HL-60 (cell line): ENCODE data around the gene CNN1.

ENCODE experiments used
- DNase-seq, 2 experiments: peaks; one replicate each; pipeline ENCODE4 v3.0.0-alpha.2; 2010 to 2020; ENCODE audit warnings: low read depth in 1 of 2, low spot score in 1 of 2
- H3K27ac ChIP-seq: fragments of 250-450 bp; sonication (Bioruptor Pico); replicated peaks from 2 replicates; pipeline ENCODE4 v1.5.1; 2020; ENCODE audit warnings: mild to moderate bottlenecking, moderate library complexity
- H3K27me3 ChIP-seq: fragments of 250-450 bp; sonication (Bioruptor Pico); 2 replicates; pipeline ENCODE4 v1.5.1; 2021; ENCODE audit warnings: mild to moderate bottlenecking, moderate library complexity; ENCODE audit not compliant: insufficient read depth, poor library complexity, severe bottlenecking
- H3K4me3 ChIP-seq: replicated peaks from 2 replicates; pipeline ENCODE4 v1.5.1; 2011; ENCODE audit warnings: mild to moderate bottlenecking, control low read depth, low read length; ENCODE audit not compliant: insufficient read depth
- GABPA ChIP-seq: IDR thresholded peaks from 2 replicates; pipeline ENCODE4 v1.6.1; 2012; ENCODE audit warnings: low read depth
- POLR2AphosphoS5 ChIP-seq: IDR thresholded peaks from 2 replicates; pipeline ENCODE4 v1.6.1; 2012; ENCODE audit warnings: low read depth
- SPI1 ChIP-seq: IDR thresholded peaks from 2 replicates; pipeline ENCODE4 v1.6.1; 2012; ENCODE audit warnings: low read depth, mild to moderate bottlenecking, borderline replicate concordance
- TF ChIP-seq, protein P1 (sequence below): IDR thresholded peaks from 2 replicates; pipeline ENCODE4 v1.6.1; 2012; ENCODE audit warnings: low read depth; ENCODE audit not compliant: insufficient replicate concordance
- TF ChIP-seq, protein P2 (sequence below): IDR thresholded peaks from one replicate; pipeline ENCODE4 v1.5.1; 2011; ENCODE audit warnings: low read length, control low read depth, inconsistent platforms; ENCODE audit not compliant: insufficient read depth

CNN1 gene

DNA sequence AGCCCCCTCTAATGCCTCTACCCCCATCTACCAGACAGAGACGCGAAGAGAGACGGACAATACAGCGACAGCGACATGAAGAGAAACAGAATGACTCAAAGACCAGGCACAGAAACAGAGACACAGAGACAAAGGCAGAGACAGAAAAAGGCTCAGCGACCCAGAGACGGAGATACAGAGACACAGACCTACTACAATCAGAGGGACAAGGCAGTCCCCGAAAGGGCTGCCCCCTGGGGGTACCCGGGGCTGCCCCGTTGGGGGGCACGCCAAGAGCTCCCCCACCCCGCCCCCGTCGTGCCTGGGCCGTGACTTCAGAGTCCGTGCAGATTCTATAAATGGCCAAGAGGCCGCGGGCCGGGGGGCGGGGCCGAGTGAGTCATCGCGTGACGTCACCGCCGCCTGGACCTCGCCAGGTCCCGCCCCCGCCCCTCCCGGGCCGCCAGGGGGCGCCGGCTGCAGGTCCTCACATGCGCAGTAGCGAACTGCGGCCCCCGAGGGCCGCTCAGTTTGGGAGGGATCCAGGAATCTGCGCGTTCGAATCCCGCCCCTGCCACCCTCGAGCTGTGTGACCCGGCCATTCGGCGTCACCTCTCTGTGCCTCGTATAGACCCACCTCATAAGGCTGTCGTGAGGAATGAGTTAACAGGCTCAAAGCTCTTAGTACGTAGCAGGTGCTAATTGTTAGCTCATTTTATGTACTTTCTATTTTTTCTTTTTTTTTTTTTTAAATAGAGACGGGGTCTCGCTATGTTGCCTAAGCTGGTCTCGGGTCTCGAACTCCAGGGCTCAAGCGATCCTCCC is 2.7 kb upstream of the CNN1 start:
- TF ChIP-seq, protein P1, sequence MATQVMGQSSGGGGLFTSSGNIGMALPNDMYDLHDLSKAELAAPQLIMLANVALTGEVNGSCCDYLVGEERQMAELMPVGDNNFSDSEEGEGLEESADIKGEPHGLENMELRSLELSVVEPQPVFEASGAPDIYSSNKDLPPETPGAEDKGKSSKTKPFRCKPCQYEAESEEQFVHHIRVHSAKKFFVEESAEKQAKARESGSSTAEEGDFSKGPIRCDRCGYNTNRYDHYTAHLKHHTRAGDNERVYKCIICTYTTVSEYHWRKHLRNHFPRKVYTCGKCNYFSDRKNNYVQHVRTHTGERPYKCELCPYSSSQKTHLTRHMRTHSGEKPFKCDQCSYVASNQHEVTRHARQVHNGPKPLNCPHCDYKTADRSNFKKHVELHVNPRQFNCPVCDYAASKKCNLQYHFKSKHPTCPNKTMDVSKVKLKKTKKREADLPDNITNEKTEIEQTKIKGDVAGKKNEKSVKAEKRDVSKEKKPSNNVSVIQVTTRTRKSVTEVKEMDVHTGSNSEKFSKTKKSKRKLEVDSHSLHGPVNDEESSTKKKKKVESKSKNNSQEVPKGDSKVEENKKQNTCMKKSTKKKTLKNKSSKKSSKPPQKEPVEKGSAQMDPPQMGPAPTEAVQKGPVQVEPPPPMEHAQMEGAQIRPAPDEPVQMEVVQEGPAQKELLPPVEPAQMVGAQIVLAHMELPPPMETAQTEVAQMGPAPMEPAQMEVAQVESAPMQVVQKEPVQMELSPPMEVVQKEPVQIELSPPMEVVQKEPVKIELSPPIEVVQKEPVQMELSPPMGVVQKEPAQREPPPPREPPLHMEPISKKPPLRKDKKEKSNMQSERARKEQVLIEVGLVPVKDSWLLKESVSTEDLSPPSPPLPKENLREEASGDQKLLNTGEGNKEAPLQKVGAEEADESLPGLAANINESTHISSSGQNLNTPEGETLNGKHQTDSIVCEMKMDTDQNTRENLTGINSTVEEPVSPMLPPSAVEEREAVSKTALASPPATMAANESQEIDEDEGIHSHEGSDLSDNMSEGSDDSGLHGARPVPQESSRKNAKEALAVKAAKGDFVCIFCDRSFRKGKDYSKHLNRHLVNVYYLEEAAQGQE: no peak
- TF ChIP-seq, protein P2, sequence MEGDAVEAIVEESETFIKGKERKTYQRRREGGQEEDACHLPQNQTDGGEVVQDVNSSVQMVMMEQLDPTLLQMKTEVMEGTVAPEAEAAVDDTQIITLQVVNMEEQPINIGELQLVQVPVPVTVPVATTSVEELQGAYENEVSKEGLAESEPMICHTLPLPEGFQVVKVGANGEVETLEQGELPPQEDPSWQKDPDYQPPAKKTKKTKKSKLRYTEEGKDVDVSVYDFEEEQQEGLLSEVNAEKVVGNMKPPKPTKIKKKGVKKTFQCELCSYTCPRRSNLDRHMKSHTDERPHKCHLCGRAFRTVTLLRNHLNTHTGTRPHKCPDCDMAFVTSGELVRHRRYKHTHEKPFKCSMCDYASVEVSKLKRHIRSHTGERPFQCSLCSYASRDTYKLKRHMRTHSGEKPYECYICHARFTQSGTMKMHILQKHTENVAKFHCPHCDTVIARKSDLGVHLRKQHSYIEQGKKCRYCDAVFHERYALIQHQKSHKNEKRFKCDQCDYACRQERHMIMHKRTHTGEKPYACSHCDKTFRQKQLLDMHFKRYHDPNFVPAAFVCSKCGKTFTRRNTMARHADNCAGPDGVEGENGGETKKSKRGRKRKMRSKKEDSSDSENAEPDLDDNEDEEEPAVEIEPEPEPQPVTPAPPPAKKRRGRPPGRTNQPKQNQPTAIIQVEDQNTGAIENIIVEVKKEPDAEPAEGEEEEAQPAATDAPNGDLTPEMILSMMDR: peak; percentile 63
- Histone ChIP-seq H3K27ac (no peak overlapping the region), H3K27me3 (peaks cover 9% of the 10 kb centered on the region), H3K4me3 (peak overlapping the region; percentile 26)
- DNase-seq: peak; percentile 61

DNA sequence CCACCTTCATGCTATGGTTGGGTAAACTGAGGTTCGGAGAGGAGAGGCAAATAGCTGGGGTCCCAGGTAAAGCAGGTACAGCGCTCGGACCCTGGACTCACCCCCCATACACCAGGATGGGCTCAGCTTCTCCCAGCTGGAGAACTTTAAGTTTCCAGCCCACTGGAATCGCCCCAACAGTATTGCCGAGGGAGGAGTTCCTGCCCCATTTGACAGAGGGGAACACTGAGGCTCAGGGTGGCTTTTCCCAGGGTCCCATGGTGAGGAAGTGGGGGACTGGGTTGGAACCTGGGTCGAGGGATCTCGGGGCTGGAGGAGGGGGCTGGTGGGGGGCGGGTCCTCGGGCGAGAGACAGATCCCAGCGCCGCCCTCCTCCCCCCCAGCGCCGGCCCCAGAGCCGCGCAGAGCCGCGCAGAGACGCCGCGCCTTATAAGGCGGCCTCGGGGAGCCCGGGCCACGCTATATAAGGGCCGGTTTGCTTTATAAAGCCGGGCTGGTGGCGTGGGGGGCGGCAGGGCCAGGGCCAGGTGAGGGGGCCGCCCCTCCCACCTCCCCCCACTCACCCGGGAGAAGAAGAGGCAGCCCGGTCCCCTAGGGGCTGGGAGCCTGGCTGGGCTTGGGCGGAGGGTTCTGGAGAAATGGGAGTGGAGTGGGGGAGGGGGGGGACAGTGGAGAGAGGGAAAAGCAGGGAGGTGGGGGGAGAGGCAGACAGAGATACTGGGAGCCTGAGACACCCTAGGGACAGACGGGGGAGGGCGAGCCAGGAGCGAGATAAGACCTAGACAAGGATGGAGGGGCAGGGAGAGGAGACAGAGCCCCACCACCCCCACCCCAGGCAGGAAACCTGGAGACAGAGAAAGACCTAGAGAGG is 1.1 kb downstream of the CNN1 start:
- H3K27me3 ChIP-seq: peaks cover 9% of the 10 kb centered on the region
- H3K4me3 ChIP-seq: no peak overlapping the region
- H3K27ac ChIP-seq: no peak overlapping the region
- DNase-seq: no peak
- TF ChIP-seq, protein P1: no peak
- TF ChIP-seq, protein P2: no peak
- TF ChIP-seq SPI1 (no peak), GABPA (no peak), POLR2AphosphoS5 (no peak)

DNA sequence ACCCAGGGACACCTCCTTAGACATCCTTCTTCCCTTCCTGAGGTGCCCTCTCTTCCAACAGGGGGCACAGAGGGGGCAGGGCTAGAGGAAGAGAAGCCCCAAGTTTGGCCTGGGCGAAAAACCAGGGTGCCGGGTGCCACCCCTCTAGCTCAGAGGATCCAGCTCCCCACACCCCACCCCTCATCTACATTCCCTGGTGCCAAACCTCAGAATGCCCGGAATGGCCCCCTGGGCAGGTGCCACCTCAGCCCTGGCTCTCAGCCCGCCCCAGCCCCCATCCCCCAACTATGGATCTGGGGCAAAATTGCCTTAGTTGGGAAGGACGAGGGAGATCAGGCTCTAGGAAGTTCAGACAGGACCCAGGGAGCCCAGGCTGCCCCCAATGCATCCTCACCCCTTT is 2.0 kb downstream of the CNN1 start:
- TF ChIP-seq, protein P1: no peak
- no peak for TF ChIP-seq GABPA
- TF ChIP-seq SPI1: no peak
- TF ChIP-seq, protein P2: no peak
- TF ChIP-seq POLR2AphosphoS5: no peak
- DNase-seq: no peak
- no peak overlapping the region for H3K4me3 ChIP-seq
- H3K27me3 ChIP-seq: peaks cover 9% of the 10 kb centered on the region
- no peak overlapping the region for H3K27ac ChIP-seq
